ENCODE results near the gene PRR20B.

GRCh38 chr13:57191667-57192066 is 44.4 kb downstream of the PRR20B start:
- TF ChIP-seq CTCF (IDR thresholded peaks at IDR 0.05) (no peak), POLR2A (IDR thresholded peaks at IDR 0.05) (no peak)

Measured in ovary (tissue), 3 donors.